ENCODE results near the gene ZDHHC19.

GRCh38 chr3:196202516-196202970 is 8.7 kb downstream of the ZDHHC19 start:
- TF ChIP-seq CTCF (IDR thresholded peaks at IDR 0.05; ENCODE audit: insufficient read depth, low read depth, low read length) (no peak), EZH2 (IDR thresholded peaks at IDR 0.05; ENCODE audit: insufficient read depth, low read length) (no peak)

All from astrocyte (in vitro differentiated cells and primary cell).